Measurements from ENCODE around the gene MAP2.
A peak's percentile ranks its signal among the peaks of the same experiment; 100 is the strongest.

Gene MAP2

GRCh38 chr2:209644842-209645241 is 221.0 kb downstream of the MAP2 start:
- DNase-seq (ENCODE audit: low read depth, low spot score): no peak
- H3K4me3 ChIP-seq (ENCODE audit: low read depth, low read length): no peak overlapping the region
- in situ Hi-C loops (cut with HindIII; ENCODE audit: low sequenced_read_pairs): no loop called here
- TF ChIP-seq, protein P1, sequence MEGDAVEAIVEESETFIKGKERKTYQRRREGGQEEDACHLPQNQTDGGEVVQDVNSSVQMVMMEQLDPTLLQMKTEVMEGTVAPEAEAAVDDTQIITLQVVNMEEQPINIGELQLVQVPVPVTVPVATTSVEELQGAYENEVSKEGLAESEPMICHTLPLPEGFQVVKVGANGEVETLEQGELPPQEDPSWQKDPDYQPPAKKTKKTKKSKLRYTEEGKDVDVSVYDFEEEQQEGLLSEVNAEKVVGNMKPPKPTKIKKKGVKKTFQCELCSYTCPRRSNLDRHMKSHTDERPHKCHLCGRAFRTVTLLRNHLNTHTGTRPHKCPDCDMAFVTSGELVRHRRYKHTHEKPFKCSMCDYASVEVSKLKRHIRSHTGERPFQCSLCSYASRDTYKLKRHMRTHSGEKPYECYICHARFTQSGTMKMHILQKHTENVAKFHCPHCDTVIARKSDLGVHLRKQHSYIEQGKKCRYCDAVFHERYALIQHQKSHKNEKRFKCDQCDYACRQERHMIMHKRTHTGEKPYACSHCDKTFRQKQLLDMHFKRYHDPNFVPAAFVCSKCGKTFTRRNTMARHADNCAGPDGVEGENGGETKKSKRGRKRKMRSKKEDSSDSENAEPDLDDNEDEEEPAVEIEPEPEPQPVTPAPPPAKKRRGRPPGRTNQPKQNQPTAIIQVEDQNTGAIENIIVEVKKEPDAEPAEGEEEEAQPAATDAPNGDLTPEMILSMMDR (IDR thresholded peaks at IDR 0.05; ENCODE audit: low read depth, low read length): no peak

DNA sequence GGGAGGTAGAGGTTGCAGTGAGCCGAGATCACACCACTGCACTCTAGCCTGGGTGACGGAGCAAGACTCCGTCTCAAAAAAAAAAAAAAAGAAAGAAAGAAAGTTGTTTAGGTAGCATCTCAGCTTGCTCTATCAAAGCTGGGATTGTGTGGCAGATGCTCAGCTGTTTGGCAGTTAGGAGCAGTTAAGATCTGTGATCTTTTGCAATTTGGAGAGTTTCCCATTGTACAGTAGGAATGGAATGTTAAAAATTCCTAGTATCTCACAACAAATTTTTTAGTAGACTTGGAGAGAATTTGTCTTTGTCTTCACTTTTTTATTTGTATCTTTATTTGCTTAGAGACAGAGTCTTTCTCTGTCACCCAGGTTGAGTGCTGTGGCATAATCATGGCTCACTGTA is 224.9 kb downstream of the MAP2 start:
- no peak overlapping the region for H3K4me3 ChIP-seq (ENCODE audit: low read depth, low read length)
- in situ Hi-C loops (cut with HindIII; ENCODE audit: low sequenced_read_pairs): no loop called here
- TF ChIP-seq, protein P1 (IDR thresholded peaks at IDR 0.05; ENCODE audit: low read depth, low read length): no peak
- peak; percentile 41 for DNase-seq (ENCODE audit: low read depth, low spot score)

- H3K4me3 ChIP-seq (ENCODE audit: low read depth, low read length): no peak overlapping the region
- TF ChIP-seq, protein P1 (IDR thresholded peaks at IDR 0.05; ENCODE audit: low read depth, low read length): no peak
- no peak for DNase-seq (ENCODE audit: low read depth, low spot score)
- in situ Hi-C loops (cut with HindIII; ENCODE audit: low sequenced_read_pairs): no loop called here
Observed at GRCh38 chr2:209653134-209653533, 229.3 kb downstream of the MAP2 start.

GRCh38 chr2:209661286-209661894 is 237.5 kb downstream of the MAP2 start:
- no peak overlapping the region for H3K4me3 ChIP-seq (ENCODE audit: low read depth, low read length)
- peak; percentile 40 for DNase-seq (ENCODE audit: low read depth, low spot score)
- TF ChIP-seq, protein P1 (IDR thresholded peaks at IDR 0.05; ENCODE audit: low read depth, low read length): no peak
- in situ Hi-C loops (cut with HindIII; ENCODE audit: low sequenced_read_pairs): no loop called here

DNA sequence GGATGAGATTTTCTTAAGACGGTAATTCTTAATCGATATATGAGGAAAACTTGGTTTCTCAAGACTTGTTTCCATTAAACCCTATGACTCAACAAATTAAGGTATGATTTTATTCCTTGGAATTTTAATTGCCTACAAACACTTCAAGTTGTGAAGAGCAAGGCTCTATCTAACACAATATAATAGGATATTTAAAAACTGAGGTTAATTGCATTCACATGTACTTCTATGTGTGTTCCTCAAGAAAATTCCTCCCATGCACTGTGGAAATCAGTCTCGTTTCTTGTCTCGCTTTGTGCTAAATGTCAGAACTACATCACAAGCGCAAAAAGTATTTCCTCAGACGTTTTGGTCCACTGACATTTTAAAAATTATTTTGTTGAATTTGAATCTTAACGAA is 238.2 kb downstream of the MAP2 start:
- TF ChIP-seq, protein P1 (IDR thresholded peaks at IDR 0.05; ENCODE audit: low read depth, low read length): no peak
- in situ Hi-C loops (cut with HindIII; ENCODE audit: low sequenced_read_pairs): no loop called here
- peak; percentile 14 for DNase-seq (ENCODE audit: low read depth, low spot score)
- H3K4me3 ChIP-seq (ENCODE audit: low read depth, low read length): no peak overlapping the region

GRCh38 chr2:209663139-209663538 is 239.3 kb downstream of the MAP2 start:
- no peak overlapping the region for H3K4me3 ChIP-seq (ENCODE audit: low read depth, low read length)
- peak; percentile 61 for DNase-seq (ENCODE audit: low read depth, low spot score)
- TF ChIP-seq, protein P1 (IDR thresholded peaks at IDR 0.05; ENCODE audit: low read depth, low read length): no peak
- in situ Hi-C loops (cut with HindIII; ENCODE audit: low sequenced_read_pairs): no loop called here

Measured in astrocyte of the spinal cord (primary cell).